Neuronal stem cell (in vitro differentiated cells): Measurements from ENCODE around the gene LRFN3.
"Not testable (repeated sequence)": the region's sequence is repeated elsewhere in the genome, so short reads cannot be mapped to it uniquely, and the experiment has no call there.

Experiments used
- DNase-seq: peaks from one replicate; pipeline ENCODE4 v3.0.0-alpha.2; 2013; ENCODE audit warnings: low spot score
- H2AFZ ChIP-seq: one replicate; pipeline ENCODE4 v1.6.1; 2013; ENCODE audit warnings: mild to moderate bottlenecking, low read length, inconsistent platforms
- H2AK5ac ChIP-seq: 2 replicates; pipeline ENCODE4 v1.6.1; 2013; ENCODE audit warnings: low read depth, mild to moderate bottlenecking, inconsistent platforms, low read length, moderate library complexity, mixed read lengths
- H2BK120ac ChIP-seq: 2 replicates; pipeline ENCODE4 v1.6.1; 2013; ENCODE audit warnings: low read depth, mild to moderate bottlenecking, inconsistent platforms, low read length, moderate library complexity, mixed read lengths
- H2BK12ac ChIP-seq: one replicate; pipeline ENCODE4 v1.6.1; 2013; ENCODE audit warnings: low read length, inconsistent platforms
- H2BK15ac ChIP-seq: 2 replicates; pipeline ENCODE4 v1.6.1; 2013; ENCODE audit warnings: mild to moderate bottlenecking, low read length, inconsistent platforms, mixed read lengths
- H2BK5ac ChIP-seq: one replicate; pipeline ENCODE4 v1.6.1; 2013; ENCODE audit warnings: inconsistent platforms, mild to moderate bottlenecking, low read length, moderate library complexity
- H3K14ac ChIP-seq: one replicate; pipeline ENCODE4 v1.6.1; 2013; ENCODE audit warnings: low read length, inconsistent platforms
- H3K18ac ChIP-seq: 2 replicates; pipeline ENCODE4 v1.6.1; 2013; ENCODE audit warnings: low read length, inconsistent platforms
- H3K23ac ChIP-seq: 2 replicates; pipeline ENCODE4 v1.6.1; 2013; ENCODE audit warnings: low read depth, mild to moderate bottlenecking, mixed read lengths, low read length, inconsistent platforms; ENCODE audit not compliant: poor library complexity
- H3K27ac ChIP-seq: replicated peaks from 3 replicates; pipeline ENCODE4 v1.5.1; 2013; ENCODE audit warnings: low read length, inconsistent platforms
- H3K27me3 ChIP-seq, 3 experiments: 2 replicates each; pipeline ENCODE4 v1.6.1; 2013; ENCODE audit warnings: low read length in 3 of 3, mild to moderate bottlenecking in 2 of 3, inconsistent platforms in 1 of 3, low read depth in 1 of 3, mixed read lengths in 1 of 3, moderate library complexity in 1 of 3; ENCODE audit not compliant: control insufficient read depth in 3 of 3, insufficient read depth in 3 of 3
- H3K36me3 ChIP-seq, 2 donors: replicated peaks in 1 of 2; 2 replicates each; pipeline ENCODE4 v1.6.1; 2013; ENCODE audit warnings: low read length in 2 of 2; ENCODE audit not compliant: control insufficient read depth in 2 of 2, insufficient read depth in 2 of 2
- H3K4ac ChIP-seq: 2 replicates; pipeline ENCODE4 v1.6.1; 2013; ENCODE audit warnings: inconsistent platforms, mild to moderate bottlenecking, low read length, moderate library complexity
- H3K4me1 ChIP-seq, 2 donors: 1 replicate in 1 of 2; 2 replicates in 1 of 2; pipeline ENCODE4 v1.6.1; 2013; ENCODE audit warnings: low read length in 2 of 2, low read depth in 1 of 2; ENCODE audit not compliant: control insufficient read depth in 2 of 2, insufficient read depth in 1 of 2
- H3K4me2 ChIP-seq: one replicate; pipeline ENCODE4 v1.6.1; 2013; ENCODE audit warnings: mild to moderate bottlenecking, low read length, inconsistent platforms; ENCODE audit not compliant: insufficient read depth, poor library complexity, severe bottlenecking
- H3K4me3 ChIP-seq, 2 donors: 2 replicates each; pipeline ENCODE4 v1.5.1; 2013; ENCODE audit warnings: low read length in 2 of 2, mild to moderate bottlenecking in 2 of 2, inconsistent platforms in 1 of 2, moderate library complexity in 1 of 2
- H3K79me1 ChIP-seq: one replicate; pipeline ENCODE4 v1.6.1; 2013; ENCODE audit warnings: low read depth, mild to moderate bottlenecking, inconsistent platforms, low read length, moderate library complexity
- H3K9ac ChIP-seq: one replicate; pipeline ENCODE4 v1.6.1; 2013; ENCODE audit warnings: mild to moderate bottlenecking, low read depth, low read length, inconsistent platforms; ENCODE audit not compliant: poor library complexity
- H3K9me3 ChIP-seq, 2 donors: replicated peaks in 1 of 2; 2 replicates each; pipeline versions ENCODE3 to v1.6.1; 2013; ENCODE audit warnings: low read length in 2 of 2, mild to moderate bottlenecking in 2 of 2, inconsistent platforms in 1 of 2, low read depth in 1 of 2, mixed read lengths in 1 of 2, moderate library complexity in 1 of 2; ENCODE audit not compliant: control insufficient read depth in 2 of 2, insufficient read depth in 1 of 2
- H4K8ac ChIP-seq: one replicate; pipeline ENCODE4 v1.6.1; 2013; ENCODE audit warnings: low read depth, mild to moderate bottlenecking, inconsistent platforms, low read length, moderate library complexity
- H4K91ac ChIP-seq: one replicate; pipeline ENCODE4 v1.6.1; 2013; ENCODE audit warnings: low read length, low read depth, mild to moderate bottlenecking, inconsistent platforms; ENCODE audit not compliant: poor library complexity
- WGBS, 2 donors: extraction: QIAGEN DNeasy Blood & Tissue Kit; methylation state at CpG; one replicate each; pipeline ENCODE4 v1.1.7; 2013; ENCODE audit warnings: missing lambda C conversion rate in 2 of 2, mixed read lengths in 1 of 2; ENCODE audit not compliant: insufficient read length in 2 of 2, insufficient replicate concordance in 1 of 2; ENCODE audit errors: extremely low coverage in 2 of 2; 5-methylcytosine and 5-hydroxymethylcytosine counted together

Gene LRFN3

GRCh38 chr19:35908010-35908441, 28.1 kb upstream of the LRFN3 start, which contains the start of gene TYROBP:
Gene TYROBP, minus strand, starts transcription at chr19:35908295. Its CDS starts 67 bp downstream, at chr19:35908228.
- H3K14ac ChIP-seq, result no peak within 1 kb of the TSS
- peak within 1 kb of the TSS; percentile 35 for H2BK5ac ChIP-seq
- DNase-seq, result no peak
- peak within 1 kb of the TSS; percentile 7 for H2BK12ac ChIP-seq
- H3K18ac ChIP-seq, result no peak within 1 kb of the TSS
- H2BK15ac ChIP-seq, result peak within 1 kb of the TSS; percentile 10
- H2AK5ac ChIP-seq, result no peak within 1 kb of the TSS
- peaks cover 0 to 21% (median 2%) of the 10 kb centered on the region in 3 experiments for H3K27me3 ChIP-seq
- no peaks in the 10 kb centered on the region for H3K9me3 ChIP-seq
- H3K4ac ChIP-seq, result no peak within 1 kb of the TSS
- H3K23ac ChIP-seq, result no peak within 1 kb of the TSS
- H2BK120ac ChIP-seq, result no peak within 1 kb of the TSS
- no peak within 1 kb of the TSS for H3K27ac ChIP-seq
- H3K9ac ChIP-seq, result no peak within 1 kb of the TSS
- no peak within 1 kb of the TSS for H3K4me3 ChIP-seq
- H3K36me3 ChIP-seq, result no peaks in the 10 kb centered on the region
- no peaks in the 10 kb centered on the region for H3K79me1 ChIP-seq
- H2AFZ ChIP-seq, result peak within 1 kb of the TSS; percentile 53
- no peak within 1 kb of the TSS for H4K8ac ChIP-seq
- no peak within 1 kb of the TSS for H4K91ac ChIP-seq
- WGBS, 2 donors, result no CpG with 5 or more reads among the region's 9 CpGs
- no peak within 1 kb of the TSS for H3K4me2 ChIP-seq
- H3K4me1 ChIP-seq, result peaks cover 12% of the 10 kb centered on the region in 2 donors

- H2BK5ac ChIP-seq, result no peak overlapping the region
- H3K23ac ChIP-seq, result no peak overlapping the region
- no peak overlapping the region for H3K4me3 ChIP-seq
- H4K91ac ChIP-seq, result no peak overlapping the region
- peaks cover 0 to 10% (median 0%) of the 10 kb centered on the region in 3 experiments for H3K27me3 ChIP-seq
- no peaks in the 10 kb centered on the region for H3K9me3 ChIP-seq
- H3K79me1 ChIP-seq, result no peaks in the 10 kb centered on the region
- no peak overlapping the region for H2BK12ac ChIP-seq
- H2BK120ac ChIP-seq, result no peak overlapping the region
- no peak overlapping the region for H4K8ac ChIP-seq
- no peak overlapping the region for H3K9ac ChIP-seq
- H3K4me1 ChIP-seq, result peaks cover 5 to 12% of the 10 kb centered on the region in 2 donors
- no peaks in the 10 kb centered on the region for H3K36me3 ChIP-seq
- no peak overlapping the region for H2AK5ac ChIP-seq
- H3K4me2 ChIP-seq, result no peak overlapping the region
- DNase-seq, result no peak
- no peak overlapping the region for H3K14ac ChIP-seq
- no peak overlapping the region for H3K4ac ChIP-seq
- no peak overlapping the region for H3K27ac ChIP-seq
- WGBS, 2 donors, result no CpG with 5 or more reads among the region's 10 CpGs
- peak overlapping the region; percentile 56 for H2AFZ ChIP-seq
- peak overlapping the region; percentile 77 for H3K18ac ChIP-seq
- peak overlapping the region; percentile 77 for H2BK15ac ChIP-seq
Observed at GRCh38 chr19:35908973-35909683, 27.0 kb upstream of the LRFN3 start.

- WGBS, 2 donors, result no CpG with 5 or more reads among the region's 6 CpGs
- no peak overlapping the region for H4K8ac ChIP-seq
Observed at GRCh38 chr19:35909684-35910035, 26.5 kb upstream of the LRFN3 start.

GRCh38 chr19:35910355-35910754, 25.8 kb upstream of the LRFN3 start:
- H3K27ac ChIP-seq, result not testable (repeated sequence)

More at GRCh38 chr19:35909684-35910035, 26.5 kb upstream of the LRFN3 start:
- H3K27ac ChIP-seq, result no peak overlapping the region
- peak overlapping the region; percentile 77 for H2BK15ac ChIP-seq
- no peak overlapping the region for H2BK5ac ChIP-seq
- no peak overlapping the region for H3K4me2 ChIP-seq
- no peak overlapping the region for H3K4ac ChIP-seq
- no peak overlapping the region for H4K91ac ChIP-seq
- H3K4me3 ChIP-seq, result no peak overlapping the region
- no peak overlapping the region for H3K9ac ChIP-seq
- H3K27me3 ChIP-seq, result peaks cover 0 to 5% (median 0%) of the 10 kb centered on the region in 3 experiments
- no peak overlapping the region for H2AK5ac ChIP-seq
- no peaks in the 10 kb centered on the region for H3K36me3 ChIP-seq
- peak overlapping the region; percentile 77 for H3K18ac ChIP-seq
- no peak overlapping the region for H2BK120ac ChIP-seq
- no peak overlapping the region for H2BK12ac ChIP-seq
- H3K23ac ChIP-seq, result no peak overlapping the region
- no peak for DNase-seq
- H3K4me1 ChIP-seq, result peaks cover 5 to 12% of the 10 kb centered on the region in 2 donors
- H3K9me3 ChIP-seq, result no peaks in the 10 kb centered on the region
- H3K79me1 ChIP-seq, result no peaks in the 10 kb centered on the region
- no peak overlapping the region for H3K14ac ChIP-seq
- peak overlapping the region; percentile 56 for H2AFZ ChIP-seq

More at GRCh38 chr19:35910355-35910754, 25.8 kb upstream of the LRFN3 start:
- H2AK5ac ChIP-seq, H4K8ac ChIP-seq, H2BK12ac ChIP-seq, DNase-seq, H2BK120ac ChIP-seq, H3K9me3 ChIP-seq, H3K4me3 ChIP-seq, H3K23ac ChIP-seq, H3K9ac ChIP-seq, H3K4me2 ChIP-seq, H3K18ac ChIP-seq, H2AFZ ChIP-seq, H3K27me3 ChIP-seq, H3K14ac ChIP-seq, H2BK15ac ChIP-seq, H3K79me1 ChIP-seq, H3K36me3 ChIP-seq, H2BK5ac ChIP-seq, H4K91ac ChIP-seq, H3K4ac ChIP-seq: not testable (repeated sequence)
- H3K4me1 ChIP-seq, result peaks cover 5 to 12% of the 10 kb centered on the region in 2 donors
- WGBS, 2 donors, result no CpG with 5 or more reads among the region's 14 CpGs
